Neutrophil (primary cell): ENCODE results near the gene ADCY2.

Source experiments
- H3K27ac ChIP-seq: fragments of 200-600 bp; sonication (generic); 2 replicates; pipeline ENCODE4 v1.5.1; 2016; ENCODE audit warnings: mild to moderate bottlenecking, moderate library complexity
- H3K27me3 ChIP-seq: fragments of 200-600 bp; sonication (generic); 2 replicates; pipeline ENCODE4 v1.6.0; 2016; ENCODE audit warnings: mild to moderate bottlenecking
- H3K36me3 ChIP-seq: fragments of 200-600 bp; sonication (generic); 2 replicates; pipeline ENCODE4 v1.5.1; 2017
- H3K4me1 ChIP-seq, 2 experiments: fragments of 200-600 bp in 1 of 2; sonication (generic) in 1 of 2; 1 replicate in 1 of 2; 2 replicates in 1 of 2; pipeline versions ENCODE4 v1.5.1 to v1.6.1; 2013 to 2016; ENCODE audit warnings: low read depth in 1 of 2, low read length in 1 of 2, mild to moderate bottlenecking in 1 of 2, moderate library complexity in 1 of 2; ENCODE audit not compliant: control insufficient read depth in 1 of 2, insufficient read depth in 1 of 2
- H3K4me3 ChIP-seq, 2 experiments: fragments of 200-600 bp in 1 of 2; sonication (generic) in 1 of 2; 1 replicate in 1 of 2; 2 replicates in 1 of 2; pipeline ENCODE4 v1.5.1; 2013 to 2016; ENCODE audit warnings: low read depth in 1 of 2, low read length in 1 of 2, mild to moderate bottlenecking in 1 of 2, moderate library complexity in 1 of 2
- H3K9me3 ChIP-seq: fragments of 200-600 bp; sonication (generic); 2 replicates; pipeline ENCODE4 v1.5.1; 2016
- TF ChIP-seq, protein P1 (sequence below): fragments of 200-600 bp; sonication (generic); IDR thresholded peaks from 2 replicates; pipeline ENCODE4 v1.5.1; 2016; ENCODE audit warnings: antibody characterized with exemption

The ADCY2 gene

DNA sequence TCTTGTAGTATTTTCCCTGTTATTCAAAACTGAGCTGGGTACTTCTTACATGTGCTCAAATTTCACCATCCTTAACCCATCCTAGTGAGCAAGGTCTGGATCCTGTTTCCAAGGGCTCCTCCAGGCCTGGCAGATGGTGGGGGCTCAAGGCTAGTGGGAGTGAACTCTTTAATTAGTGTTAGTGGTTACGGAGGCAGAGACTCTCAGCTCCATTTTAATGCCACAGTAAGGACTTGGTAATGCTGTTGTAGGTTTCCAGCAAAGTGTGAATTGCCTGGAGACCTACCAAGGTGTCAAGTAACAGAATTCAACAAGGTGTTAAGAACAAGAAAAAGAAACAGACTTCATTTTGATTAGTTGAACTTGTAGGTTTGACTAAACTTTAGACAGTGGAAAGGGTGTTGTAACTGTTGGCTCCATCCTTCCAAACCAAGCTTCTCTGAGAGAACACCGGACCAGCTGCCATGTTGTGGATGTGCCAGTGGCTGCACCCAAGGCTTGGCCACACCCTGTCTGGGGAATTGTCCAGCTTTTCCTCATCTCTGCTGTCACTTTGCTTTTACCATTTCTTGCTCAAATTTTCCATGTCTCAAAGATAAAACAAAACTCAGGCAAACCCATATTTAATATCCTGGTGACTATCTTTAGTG lies 98.7 kb downstream of the ADCY2 start:
- H3K36me3 ChIP-seq = no peaks in the 10 kb centered on the region
- no peak overlapping the region for H3K4me3 ChIP-seq
- H3K27me3 ChIP-seq = no peaks in the 10 kb centered on the region
- H3K9me3 ChIP-seq = no peaks in the 10 kb centered on the region
- TF ChIP-seq, protein P1, sequence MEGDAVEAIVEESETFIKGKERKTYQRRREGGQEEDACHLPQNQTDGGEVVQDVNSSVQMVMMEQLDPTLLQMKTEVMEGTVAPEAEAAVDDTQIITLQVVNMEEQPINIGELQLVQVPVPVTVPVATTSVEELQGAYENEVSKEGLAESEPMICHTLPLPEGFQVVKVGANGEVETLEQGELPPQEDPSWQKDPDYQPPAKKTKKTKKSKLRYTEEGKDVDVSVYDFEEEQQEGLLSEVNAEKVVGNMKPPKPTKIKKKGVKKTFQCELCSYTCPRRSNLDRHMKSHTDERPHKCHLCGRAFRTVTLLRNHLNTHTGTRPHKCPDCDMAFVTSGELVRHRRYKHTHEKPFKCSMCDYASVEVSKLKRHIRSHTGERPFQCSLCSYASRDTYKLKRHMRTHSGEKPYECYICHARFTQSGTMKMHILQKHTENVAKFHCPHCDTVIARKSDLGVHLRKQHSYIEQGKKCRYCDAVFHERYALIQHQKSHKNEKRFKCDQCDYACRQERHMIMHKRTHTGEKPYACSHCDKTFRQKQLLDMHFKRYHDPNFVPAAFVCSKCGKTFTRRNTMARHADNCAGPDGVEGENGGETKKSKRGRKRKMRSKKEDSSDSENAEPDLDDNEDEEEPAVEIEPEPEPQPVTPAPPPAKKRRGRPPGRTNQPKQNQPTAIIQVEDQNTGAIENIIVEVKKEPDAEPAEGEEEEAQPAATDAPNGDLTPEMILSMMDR = no peak
- no peak overlapping the region for H3K27ac ChIP-seq
- H3K4me1 ChIP-seq = no peaks in the 10 kb centered on the region

DNA sequence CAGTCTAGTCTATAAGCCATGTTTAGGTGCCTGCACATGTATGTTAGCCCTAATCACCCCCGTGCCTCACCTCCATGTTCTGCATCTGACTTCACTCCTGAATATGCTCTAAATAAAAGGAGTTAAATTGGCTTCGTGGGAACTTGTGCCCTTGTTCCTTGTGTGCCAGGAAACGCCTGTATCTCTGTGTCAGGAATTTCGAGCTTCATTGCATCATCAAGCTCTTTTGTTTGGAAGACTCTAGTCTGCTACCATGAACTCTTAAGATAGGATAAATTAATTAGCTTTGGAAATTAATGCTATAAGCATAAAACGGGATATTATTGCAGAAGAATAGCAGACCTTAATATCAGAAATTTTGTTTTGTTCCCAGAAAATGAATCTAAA lies 99.2 kb downstream of the ADCY2 start:
- H3K4me1 ChIP-seq = no peaks in the 10 kb centered on the region
- H3K9me3 ChIP-seq = no peaks in the 10 kb centered on the region
- H3K4me3 ChIP-seq = no peak overlapping the region
- H3K27me3 ChIP-seq = no peaks in the 10 kb centered on the region
- H3K27ac ChIP-seq = no peak overlapping the region
- TF ChIP-seq, protein P1 = no peak
- H3K36me3 ChIP-seq = no peaks in the 10 kb centered on the region

DNA sequence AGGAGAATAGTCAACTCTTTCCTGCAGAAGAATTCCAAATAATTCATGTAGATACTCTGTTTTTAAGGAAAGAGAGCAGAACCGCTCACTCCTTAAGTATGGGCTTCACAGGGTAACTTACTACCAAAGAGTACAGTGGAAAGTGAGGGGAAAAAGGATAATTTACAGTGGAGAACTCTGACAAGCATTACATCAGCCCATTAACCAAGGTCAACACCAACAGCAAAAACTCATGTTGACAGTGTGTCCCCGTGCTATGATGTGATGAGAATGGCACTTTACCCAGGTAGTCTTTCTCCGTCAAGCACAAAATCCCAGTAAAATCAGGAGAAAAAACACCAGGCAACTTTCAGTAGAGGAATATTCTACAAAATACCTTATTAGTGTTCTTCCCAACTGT lies 104.3 kb downstream of the ADCY2 start:
- no peaks in the 10 kb centered on the region for H3K4me1 ChIP-seq
- H3K27ac ChIP-seq = no peak overlapping the region
- TF ChIP-seq, protein P1 = no peak
- H3K27me3 ChIP-seq = no peaks in the 10 kb centered on the region
- no peaks in the 10 kb centered on the region for H3K9me3 ChIP-seq
- no peak overlapping the region for H3K4me3 ChIP-seq
- no peaks in the 10 kb centered on the region for H3K36me3 ChIP-seq

DNA sequence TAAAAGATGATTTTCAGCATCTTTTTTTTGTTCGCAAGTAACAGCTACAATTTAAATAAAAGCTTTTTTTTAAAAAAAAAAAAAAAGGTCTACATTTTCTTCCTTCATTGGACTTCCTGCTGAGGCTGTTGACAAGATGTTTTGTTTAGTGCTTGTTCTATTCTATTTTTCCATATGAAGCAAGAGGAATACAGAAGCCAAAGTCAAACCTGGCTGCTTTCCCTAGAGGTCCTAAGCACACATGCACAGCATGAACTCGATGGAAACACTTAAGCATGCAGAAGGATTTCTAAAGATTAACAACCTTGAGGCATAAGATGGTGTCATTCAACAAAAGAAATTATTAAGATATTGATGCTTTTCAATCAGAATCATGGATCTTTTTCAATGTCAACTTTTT lies 105.1 kb downstream of the ADCY2 start:
- H3K4me1 ChIP-seq = no peaks in the 10 kb centered on the region
- TF ChIP-seq, protein P1 = no peak
- H3K9me3 ChIP-seq = no peaks in the 10 kb centered on the region
- no peak overlapping the region for H3K4me3 ChIP-seq
- H3K27me3 ChIP-seq = no peaks in the 10 kb centered on the region
- H3K36me3 ChIP-seq = no peaks in the 10 kb centered on the region
- H3K27ac ChIP-seq = no peak overlapping the region

GRCh38 chr5:7503564-7503963 lies 107.6 kb downstream of the ADCY2 start:
- H3K27me3 ChIP-seq = no peaks in the 10 kb centered on the region
- H3K4me1 ChIP-seq = no peaks in the 10 kb centered on the region
- no peaks in the 10 kb centered on the region for H3K36me3 ChIP-seq
- TF ChIP-seq, protein P1 = no peak
- no peak overlapping the region for H3K27ac ChIP-seq
- no peak overlapping the region for H3K4me3 ChIP-seq
- no peaks in the 10 kb centered on the region for H3K9me3 ChIP-seq
